Activated T-helper 17 cell treated with anti-CD3 and anti-CD28 coated beads, Interleukin-2, amount 50 U/mL, for 72 hours (primary cell): ENCODE data around the gene MYL1. TPM values are rescaled to one million over a fixed set of nuclear protein-coding genes. Genes with fewer than 3 reads are reported as not detected.

ENCODE experiments used
- ATAC-seq: fragments of 150-1000 bp; cut with Tn5 transposase; replicated peaks from 2 replicates; pipeline ENCODE4 v1.10.0; 2021; ENCODE audit warnings: mild to moderate bottlenecking, moderate library complexity
- H3K27ac Mint-ChIP-seq: one replicate; pipeline ENCODE4 v1.8.0; 2022; ENCODE audit warnings: mixed read lengths
- H3K27me3 Mint-ChIP-seq: one replicate; pipeline ENCODE4 v1.8.0; 2022; ENCODE audit warnings: mixed read lengths
- H3K36me3 Mint-ChIP-seq: one replicate; pipeline ENCODE4 v1.8.0; 2022; ENCODE audit warnings: low read depth, mild to moderate bottlenecking, mixed read lengths
- H3K4me1 Mint-ChIP-seq: one replicate; pipeline ENCODE4 v1.8.0; 2022; ENCODE audit warnings: mixed read lengths
- H3K4me3 Mint-ChIP-seq: one replicate; pipeline ENCODE4 v1.8.0; 2022; ENCODE audit warnings: mild to moderate bottlenecking, mixed read lengths
- H3K9me3 Mint-ChIP-seq: one replicate; pipeline ENCODE4 v1.8.0; 2022; ENCODE audit warnings: mixed read lengths
- total RNA-seq, 2 donors: library from RNA; stranded (reverse); gene quantifications; one replicate each; pipeline ENCODE4 v1.2.3, GENCODE V29; 2022

The MYL1 gene
- total RNA-seq, 2 donors from 2014 or later: not detected

- ATAC-seq: no peak
- Mint-ChIP-seq H3K4me1 (no peaks in the 10 kb centered on the region), H3K9me3 (no peaks in the 10 kb centered on the region), H3K27me3 (peaks cover 3% of the 10 kb centered on the region), H3K4me3 (no peak overlapping the region), H3K27ac (no peak overlapping the region), H3K36me3 (no peaks in the 10 kb centered on the region)
Observed at GRCh38 chr2:210299866-210300373, 15.1 kb downstream of the MYL1 start.

DNA sequence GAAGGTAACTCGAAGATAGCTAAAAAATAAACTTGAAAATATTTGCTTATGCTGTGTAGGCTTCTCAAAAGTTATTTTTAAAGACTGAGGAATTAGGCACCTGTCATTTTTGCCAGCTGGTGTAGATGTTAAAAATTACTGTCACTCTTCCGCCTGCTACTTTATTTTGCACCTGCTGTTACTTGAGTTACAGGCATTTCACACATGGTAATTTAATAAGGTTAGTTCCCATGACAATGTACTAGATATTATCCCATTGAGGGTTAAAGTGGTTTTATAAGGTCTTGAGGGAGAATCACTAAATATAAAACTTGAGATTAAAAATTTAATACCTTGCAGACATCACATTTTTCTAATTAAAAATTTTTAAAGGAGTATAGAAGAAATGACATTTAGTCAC lies 26.6 kb downstream of the MYL1 start:
- no peak for ATAC-seq
- H3K36me3 Mint-ChIP-seq: no peaks in the 10 kb centered on the region
- no peak overlapping the region for H3K4me3 Mint-ChIP-seq
- H3K27ac Mint-ChIP-seq: no peak overlapping the region
- no peaks in the 10 kb centered on the region for H3K27me3 Mint-ChIP-seq
- no peaks in the 10 kb centered on the region for H3K4me1 Mint-ChIP-seq
- no peaks in the 10 kb centered on the region for H3K9me3 Mint-ChIP-seq

- Mint-ChIP-seq H3K4me1 (no peaks in the 10 kb centered on the region), H3K9me3 (peaks cover 3% of the 10 kb centered on the region), H3K27me3 (no peaks in the 10 kb centered on the region), H3K36me3 (no peaks in the 10 kb centered on the region), H3K27ac (no peak overlapping the region), H3K4me3 (no peak overlapping the region)
- ATAC-seq: no peak
Observed at GRCh38 chr2:210287301-210287700, 27.7 kb downstream of the MYL1 start.

- no peaks in the 10 kb centered on the region for H3K27me3 Mint-ChIP-seq
- H3K9me3 Mint-ChIP-seq: peaks cover 3% of the 10 kb centered on the region
- no peaks in the 10 kb centered on the region for H3K36me3 Mint-ChIP-seq
- ATAC-seq: no peak
- H3K4me3 Mint-ChIP-seq: no peak overlapping the region
- no peaks in the 10 kb centered on the region for H3K4me1 Mint-ChIP-seq
- H3K27ac Mint-ChIP-seq: no peak overlapping the region
Observed at GRCh38 chr2:210286123-210286680, 28.8 kb downstream of the MYL1 start.

- no peaks in the 10 kb centered on the region for H3K27me3 Mint-ChIP-seq
- no peaks in the 10 kb centered on the region for H3K9me3 Mint-ChIP-seq
- H3K4me1 Mint-ChIP-seq: no peaks in the 10 kb centered on the region
- no peaks in the 10 kb centered on the region for H3K36me3 Mint-ChIP-seq
- ATAC-seq: no peak
- no peak overlapping the region for H3K27ac Mint-ChIP-seq
- H3K4me3 Mint-ChIP-seq: no peak overlapping the region
Observed at GRCh38 chr2:210277133-210277532, 37.8 kb downstream of the MYL1 start.

DNA sequence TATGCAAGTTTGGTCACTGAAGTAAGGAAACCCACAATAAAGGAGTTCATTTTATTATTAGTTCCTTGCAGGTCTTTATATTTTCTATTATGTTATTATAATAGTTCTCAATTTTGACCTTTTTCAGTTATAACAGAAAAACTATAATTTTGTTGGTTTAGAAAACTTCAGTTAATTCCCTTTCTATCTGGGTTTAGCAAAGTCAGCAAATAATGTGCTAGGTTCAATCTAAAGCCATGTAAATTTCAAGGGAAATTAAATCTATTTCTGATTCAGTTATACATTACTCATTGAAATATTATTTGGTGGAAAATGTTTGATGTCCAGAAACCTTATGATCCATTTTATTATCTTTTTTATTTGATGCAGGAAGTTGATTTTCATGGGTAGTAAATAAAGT lies 43.7 kb downstream of the MYL1 start:
- Mint-ChIP-seq H3K4me3 (no peak overlapping the region), H3K4me1 (no peaks in the 10 kb centered on the region), H3K36me3 (no peaks in the 10 kb centered on the region), H3K27ac (no peak overlapping the region), H3K27me3 (no peaks in the 10 kb centered on the region), H3K9me3 (no peaks in the 10 kb centered on the region)
- no peak for ATAC-seq

DNA sequence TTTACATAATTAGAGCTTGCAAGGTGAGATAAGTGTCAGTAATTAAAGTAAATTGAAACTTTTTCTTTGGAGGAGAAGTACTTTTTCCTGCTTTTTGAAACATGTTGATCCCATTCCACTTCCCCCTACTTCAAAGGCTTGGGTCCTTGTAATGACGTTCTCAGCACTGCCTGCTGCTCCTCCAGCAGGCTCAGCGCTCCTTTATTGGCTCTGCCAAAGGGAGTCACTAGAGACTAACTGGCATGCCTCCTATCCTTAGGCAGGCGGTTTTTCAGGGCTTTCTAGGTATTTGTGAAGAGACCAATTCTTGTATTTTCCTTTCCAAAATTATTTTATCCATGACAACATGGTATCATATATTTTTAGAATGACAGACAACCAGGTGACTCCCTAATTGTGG lies 45.8 kb downstream of the MYL1 start:
- no peaks in the 10 kb centered on the region for H3K36me3 Mint-ChIP-seq
- no peaks in the 10 kb centered on the region for H3K4me1 Mint-ChIP-seq
- no peaks in the 10 kb centered on the region for H3K9me3 Mint-ChIP-seq
- no peak overlapping the region for H3K4me3 Mint-ChIP-seq
- no peak for ATAC-seq
- no peak overlapping the region for H3K27ac Mint-ChIP-seq
- H3K27me3 Mint-ChIP-seq: no peaks in the 10 kb centered on the region

DNA sequence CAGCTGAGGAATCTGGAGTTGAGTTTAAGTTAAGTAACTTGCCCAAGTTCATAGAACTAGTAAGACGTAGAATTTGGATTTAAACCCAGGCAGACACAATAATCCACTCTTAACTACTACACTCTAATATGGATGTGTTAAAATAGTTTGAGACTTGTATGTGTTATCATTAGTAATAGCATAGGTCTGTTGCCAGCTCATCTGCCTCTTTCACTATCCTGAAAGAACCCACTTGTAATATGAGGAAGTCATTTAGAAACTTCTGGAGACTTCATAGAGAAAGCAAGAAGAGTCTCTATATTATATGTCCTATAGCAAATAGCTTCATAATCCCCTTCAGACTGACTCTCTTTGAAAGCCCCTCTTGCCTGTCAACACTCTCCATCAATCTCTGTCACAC lies 46.7 kb downstream of the MYL1 start:
- Mint-ChIP-seq H3K36me3 (no peaks in the 10 kb centered on the region), H3K4me1 (no peaks in the 10 kb centered on the region), H3K27ac (no peak overlapping the region), H3K4me3 (no peak overlapping the region), H3K9me3 (no peaks in the 10 kb centered on the region), H3K27me3 (no peaks in the 10 kb centered on the region)
- ATAC-seq: no peak

- H3K9me3 Mint-ChIP-seq: no peaks in the 10 kb centered on the region
- H3K27ac Mint-ChIP-seq: no peak overlapping the region
- ATAC-seq: no peak
- no peak overlapping the region for H3K4me3 Mint-ChIP-seq
- no peaks in the 10 kb centered on the region for H3K4me1 Mint-ChIP-seq
- H3K36me3 Mint-ChIP-seq: no peaks in the 10 kb centered on the region
- H3K27me3 Mint-ChIP-seq: no peaks in the 10 kb centered on the region
Observed at GRCh38 chr2:210267698-210268097, 47.3 kb downstream of the MYL1 start.

- Mint-ChIP-seq H3K27me3 (no peaks in the 10 kb centered on the region), H3K9me3 (no peaks in the 10 kb centered on the region), H3K4me3 (no peak overlapping the region), H3K27ac (no peak overlapping the region), H3K36me3 (no peaks in the 10 kb centered on the region), H3K4me1 (no peaks in the 10 kb centered on the region)
- ATAC-seq: no peak
Observed at GRCh38 chr2:210264282-210264681, 50.7 kb downstream of the MYL1 start.

DNA sequence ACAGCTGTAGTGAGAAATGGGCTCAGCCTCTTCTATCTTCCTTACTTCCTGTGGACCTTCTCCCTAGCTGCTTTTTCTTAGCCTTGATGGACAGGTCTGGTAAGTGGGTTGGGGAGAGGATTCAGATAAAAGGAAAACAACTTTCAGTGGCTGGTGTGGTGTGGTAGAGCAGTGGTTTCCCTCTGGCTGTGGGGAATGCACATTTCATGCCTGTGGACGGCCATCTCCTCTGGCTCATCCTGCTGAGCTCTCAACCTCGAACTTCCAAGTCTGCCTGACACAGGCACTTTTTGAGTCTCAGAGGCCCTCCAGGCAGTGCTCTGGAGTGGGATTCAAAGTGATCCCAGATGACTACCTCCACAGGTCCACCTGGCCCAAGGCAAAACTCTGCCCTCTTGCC lies 51.1 kb downstream of the MYL1 start:
- H3K4me1 Mint-ChIP-seq: no peaks in the 10 kb centered on the region
- no peaks in the 10 kb centered on the region for H3K36me3 Mint-ChIP-seq
- no peak for ATAC-seq
- no peak overlapping the region for H3K4me3 Mint-ChIP-seq
- H3K27ac Mint-ChIP-seq: no peak overlapping the region
- no peaks in the 10 kb centered on the region for H3K27me3 Mint-ChIP-seq
- H3K9me3 Mint-ChIP-seq: no peaks in the 10 kb centered on the region

DNA sequence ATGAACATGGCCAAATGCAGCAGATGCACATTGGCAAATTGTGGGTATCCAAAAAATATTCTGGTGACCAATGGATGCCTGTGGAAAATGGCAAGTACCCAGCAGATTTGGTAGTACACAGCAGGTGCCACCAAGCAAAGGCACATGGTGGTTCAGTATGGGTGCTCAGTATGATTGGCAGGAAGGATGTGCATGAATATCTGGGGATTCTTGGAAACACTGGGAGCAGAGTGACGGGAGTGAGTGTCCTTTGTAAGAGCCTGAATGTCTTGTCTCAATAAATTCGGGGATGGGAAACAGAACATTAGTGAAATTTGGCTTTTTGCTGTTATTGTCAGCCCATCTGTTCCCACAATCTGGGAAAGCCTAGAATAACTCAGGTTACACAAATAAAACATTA lies 52.9 kb downstream of the MYL1 start:
- no peaks in the 10 kb centered on the region for H3K36me3 Mint-ChIP-seq
- H3K27ac Mint-ChIP-seq: no peak overlapping the region
- H3K27me3 Mint-ChIP-seq: no peaks in the 10 kb centered on the region
- no peak for ATAC-seq
- no peak overlapping the region for H3K4me3 Mint-ChIP-seq
- no peaks in the 10 kb centered on the region for H3K4me1 Mint-ChIP-seq
- H3K9me3 Mint-ChIP-seq: no peaks in the 10 kb centered on the region

DNA sequence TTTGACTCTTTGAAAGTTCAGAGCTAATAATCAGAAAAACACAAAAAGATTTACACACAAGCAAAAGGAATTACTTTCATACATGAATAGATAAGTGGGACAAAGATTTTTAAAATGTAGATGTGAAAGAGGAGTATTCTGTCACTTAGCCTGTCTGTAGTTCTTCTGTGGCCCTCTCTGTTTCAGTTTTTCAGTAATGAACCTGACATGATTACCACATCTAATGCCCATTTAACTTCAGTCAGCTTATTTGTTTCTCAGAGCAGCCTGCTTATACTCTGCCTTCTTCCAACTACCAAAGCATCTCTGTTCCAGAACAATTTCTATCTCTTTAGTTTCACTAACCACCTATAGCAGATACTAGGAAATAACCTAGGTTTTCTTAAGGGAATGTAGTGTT lies 55.3 kb downstream of the MYL1 start:
- ATAC-seq: no peak
- Mint-ChIP-seq H3K36me3 (no peaks in the 10 kb centered on the region), H3K4me3 (no peak overlapping the region), H3K4me1 (no peaks in the 10 kb centered on the region), H3K9me3 (no peaks in the 10 kb centered on the region), H3K27me3 (no peaks in the 10 kb centered on the region), H3K27ac (no peak overlapping the region)

GRCh38 chr2:210252699-210253606 lies 62.0 kb downstream of the MYL1 start:
- no peak overlapping the region for H3K27ac Mint-ChIP-seq
- H3K4me3 Mint-ChIP-seq: no peak overlapping the region
- H3K27me3 Mint-ChIP-seq: peaks cover 3% of the 10 kb centered on the region
- no peak for ATAC-seq
- H3K36me3 Mint-ChIP-seq: no peaks in the 10 kb centered on the region
- no peaks in the 10 kb centered on the region for H3K9me3 Mint-ChIP-seq
- H3K4me1 Mint-ChIP-seq: no peaks in the 10 kb centered on the region

- no peak for ATAC-seq
- Mint-ChIP-seq H3K27me3 (peaks cover 7% of the 10 kb centered on the region), H3K27ac (no peak overlapping the region), H3K4me1 (no peaks in the 10 kb centered on the region), H3K36me3 (no peaks in the 10 kb centered on the region), H3K9me3 (no peaks in the 10 kb centered on the region), H3K4me3 (no peak overlapping the region)
Observed at GRCh38 chr2:210250622-210251021, 64.4 kb downstream of the MYL1 start.
